GM21515 (cell line): Measurements from ENCODE around the gene TXLNG.
A peak's percentile ranks its signal among the peaks of the same experiment; 100 is the strongest.

Experiments
- ATAC-seq: cut with Tn5 transposase; IDR thresholded peaks from one replicate; pipeline ENCODE4 v1.9.1; 2021; ENCODE audit not compliant: unreplicated experiment

The TXLNG gene

DNA sequence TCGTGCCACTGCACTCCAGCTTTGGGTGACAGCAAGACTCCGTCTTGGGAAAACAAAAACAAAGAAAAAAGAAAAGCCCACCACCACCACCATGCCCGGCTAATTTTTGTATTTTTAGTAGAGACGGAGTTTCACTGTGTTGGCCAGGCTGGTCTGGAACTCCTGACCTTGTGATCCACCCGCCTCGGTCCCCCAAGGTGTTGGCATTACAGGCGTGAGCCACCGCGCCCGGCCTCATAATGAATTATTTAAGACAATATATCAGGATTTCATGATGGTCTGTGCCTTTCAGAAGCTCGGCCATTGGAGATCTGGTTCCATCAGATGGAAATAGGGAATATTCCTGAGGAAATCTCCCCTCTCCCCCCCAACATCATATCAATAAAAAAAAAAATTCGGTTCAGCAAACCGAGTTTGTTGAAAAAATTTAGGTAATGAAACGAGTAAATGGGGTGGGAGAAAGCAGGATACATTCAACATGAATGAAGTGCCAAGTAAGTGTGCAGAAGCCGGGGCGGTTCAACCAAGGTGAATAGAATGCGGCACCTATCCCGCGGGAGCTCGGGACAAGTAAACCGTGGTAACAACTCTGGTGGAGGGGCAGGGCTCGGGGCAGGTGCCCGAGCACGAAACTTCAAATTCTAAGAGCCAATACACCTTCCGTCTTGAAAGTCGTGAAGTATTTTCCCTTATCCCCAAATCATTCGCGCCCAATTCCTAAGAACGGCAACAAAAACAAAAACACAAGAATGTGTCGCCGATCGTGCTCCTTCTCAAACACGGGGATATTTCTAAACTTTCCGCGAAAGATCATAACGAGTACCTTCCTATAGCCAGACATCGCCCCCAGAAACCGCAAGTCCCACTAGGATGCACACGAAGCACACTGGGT lies 773 bp upstream of the TXLNG start:
- ATAC-seq: no peak

- ATAC-seq: peak; percentile 8
These were observed 797 bp downstream of the TXLNG start for GRCh38 chrX:16786791-16787735.

GRCh38 chrX:16788477-16788876 lies 2.2 kb downstream of the TXLNG start:
- ATAC-seq: no peak

DNA sequence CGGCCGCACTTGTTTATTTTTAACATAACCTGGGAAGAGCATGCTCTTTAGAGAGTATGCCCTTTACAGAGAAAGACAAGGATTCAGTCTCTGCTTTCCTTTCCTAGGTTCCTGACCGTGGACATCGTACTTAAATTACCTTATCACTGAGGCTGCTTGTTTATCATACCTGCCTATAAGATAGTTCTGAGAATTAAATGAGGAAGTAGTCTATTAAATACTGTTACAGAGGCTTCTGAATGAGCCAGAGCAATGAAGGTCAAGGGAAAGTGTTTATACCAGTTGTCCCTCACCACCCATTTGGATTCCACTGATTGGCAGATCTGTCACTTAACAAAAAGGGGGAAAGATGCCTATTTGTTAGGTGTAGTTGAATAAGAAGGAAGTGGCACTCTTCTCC lies 10.0 kb downstream of the TXLNG start:
- ATAC-seq: no peak

- no peak for ATAC-seq
These were observed 11.1 kb downstream of the TXLNG start for GRCh38 chrX:16797358-16797757.

DNA sequence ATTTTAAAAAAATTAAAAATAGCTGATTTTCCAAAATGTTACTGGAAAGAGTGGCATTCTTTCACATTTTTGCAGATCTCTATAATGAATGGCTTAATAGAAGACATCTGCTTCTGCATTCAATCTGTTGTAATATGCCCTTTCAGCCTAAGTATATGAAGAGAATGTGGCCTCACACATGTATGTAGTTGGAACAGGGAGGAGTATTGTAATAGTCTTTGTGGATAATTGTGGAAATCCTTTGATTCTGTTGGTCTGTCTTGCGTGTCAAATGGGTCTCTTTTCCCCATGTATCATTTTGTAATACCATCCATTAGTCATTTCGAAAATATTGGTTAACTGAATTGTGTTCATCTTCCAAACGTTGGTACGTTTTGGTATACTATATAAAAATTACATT lies 11.6 kb downstream of the TXLNG start:
- ATAC-seq: no peak

DNA sequence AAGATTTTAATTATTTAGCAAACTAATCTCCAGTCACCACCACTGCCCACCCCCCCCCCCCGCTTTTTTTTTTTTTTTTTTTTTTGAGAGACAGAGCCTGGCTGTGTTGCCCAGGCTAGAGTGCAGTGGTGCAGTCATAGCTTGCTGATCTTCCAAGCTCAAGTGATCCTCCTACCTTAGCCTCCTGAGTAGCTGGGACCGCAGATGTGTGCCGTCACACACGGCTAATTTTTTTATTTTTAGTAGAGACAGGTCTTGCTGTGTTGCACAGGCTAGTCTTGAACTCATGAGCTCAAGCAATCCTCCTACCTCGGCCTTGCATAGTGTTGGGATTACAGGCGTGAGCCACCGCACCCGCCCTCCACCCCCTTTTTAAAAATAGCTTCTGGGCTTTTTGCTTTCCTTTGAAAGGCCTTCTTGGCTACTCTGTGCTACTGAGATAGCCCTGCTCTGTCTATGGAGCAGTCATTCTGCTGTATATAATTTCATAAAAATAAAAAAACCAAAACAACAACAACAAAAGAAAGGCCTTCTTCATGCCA lies 18.7 kb downstream of the TXLNG start:
- no peak for ATAC-seq

DNA sequence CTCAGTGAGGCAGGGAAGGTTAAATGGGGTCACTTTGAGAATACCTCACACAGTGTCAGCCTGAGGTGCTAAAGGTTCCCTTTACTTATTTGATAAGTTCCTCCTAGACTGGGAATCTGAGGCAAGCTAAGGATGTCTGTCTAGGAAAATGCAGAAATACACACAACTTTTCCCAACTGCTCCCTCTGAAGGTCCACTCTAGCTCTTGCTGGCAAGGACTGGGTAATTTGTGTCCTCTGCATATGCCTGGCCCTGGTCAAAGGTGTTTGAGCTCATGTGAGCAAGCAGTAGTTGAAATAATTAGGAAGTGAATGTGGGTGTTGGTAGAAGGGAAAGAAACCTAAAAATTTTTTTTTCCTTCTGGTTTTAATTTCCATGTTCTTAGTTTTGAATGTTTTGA lies 21.3 kb downstream of the TXLNG start:
- ATAC-seq: no peak

DNA sequence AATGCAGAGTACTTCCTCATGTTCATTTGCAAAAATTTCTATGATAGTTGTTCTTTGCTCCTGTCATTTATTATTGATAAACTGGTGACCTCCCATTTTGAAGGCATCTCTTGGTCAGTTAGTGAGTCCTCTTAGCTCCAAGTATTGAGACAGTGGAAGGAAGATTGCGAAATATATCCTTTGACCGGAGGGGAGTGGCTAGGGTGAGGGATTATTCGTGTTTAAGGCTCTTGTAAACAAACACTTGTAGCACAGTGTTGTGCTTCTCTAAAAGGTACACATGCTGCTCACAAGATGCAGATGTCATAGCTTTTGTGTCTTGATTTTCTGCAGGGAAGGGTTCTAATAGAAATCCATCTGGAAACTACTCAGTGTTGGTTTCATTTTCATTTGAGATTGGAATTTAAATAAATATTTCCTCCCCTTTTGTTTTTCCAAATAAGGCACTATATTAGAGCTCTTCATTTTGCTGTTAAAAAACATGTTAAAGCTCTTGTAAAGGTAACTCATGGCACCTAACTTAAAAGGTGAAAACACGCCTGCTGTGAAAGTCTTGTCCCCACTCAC lies 21.8 kb downstream of the TXLNG start:
- no peak for ATAC-seq

GRCh38 chrX:16814597-16814996 lies 28.3 kb downstream of the TXLNG start:
- ATAC-seq: no peak

DNA sequence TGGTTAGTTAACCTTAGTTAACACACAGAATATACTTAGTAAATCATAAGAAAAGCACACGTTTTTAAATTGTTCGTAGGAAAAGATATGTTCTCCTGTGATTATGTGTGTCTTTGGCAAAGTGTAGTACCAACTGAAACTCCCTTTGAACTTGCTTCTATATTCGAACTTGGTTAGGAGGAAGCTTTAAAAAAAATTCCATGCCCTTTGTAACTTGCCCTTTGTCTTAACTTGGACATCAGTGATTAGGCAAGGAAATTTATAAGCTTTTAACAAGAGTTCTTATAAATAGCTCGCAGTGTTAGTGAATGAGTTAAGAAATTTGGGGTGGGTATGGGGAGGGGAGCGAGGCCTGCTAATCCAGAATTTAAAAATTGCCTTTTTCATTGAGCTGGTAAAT lies 33.4 kb downstream of the TXLNG start:
- ATAC-seq: no peak

- no peak for ATAC-seq
These were observed 36.5 kb downstream of the TXLNG start for GRCh38 chrX:16822723-16823122.

GRCh38 chrX:16825264-16826035 lies 39.2 kb downstream of the TXLNG start:
- no peak for ATAC-seq

DNA sequence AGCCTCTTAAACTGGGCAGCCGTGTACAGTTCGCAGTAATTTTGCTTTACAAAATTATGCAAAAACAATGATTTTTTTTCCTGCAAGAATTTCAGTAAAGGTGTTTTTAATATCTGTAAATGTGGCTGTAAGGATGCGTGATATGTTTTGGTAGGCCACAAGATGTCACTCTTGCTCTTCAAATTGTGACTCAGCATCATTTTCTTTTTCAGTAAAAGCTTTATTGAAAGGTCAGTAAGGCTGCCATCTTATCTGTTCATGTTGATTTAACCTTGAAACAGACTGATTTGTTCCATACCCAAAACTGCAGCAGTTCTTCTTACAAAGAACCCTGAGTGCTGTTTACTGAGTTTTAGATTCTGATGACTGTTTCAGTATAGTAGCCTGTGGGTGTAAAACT lies 39.9 kb downstream of the TXLNG start:
- no peak for ATAC-seq

GRCh38 chrX:16827225-16827624 lies 41.0 kb downstream of the TXLNG start:
- ATAC-seq: no peak

DNA sequence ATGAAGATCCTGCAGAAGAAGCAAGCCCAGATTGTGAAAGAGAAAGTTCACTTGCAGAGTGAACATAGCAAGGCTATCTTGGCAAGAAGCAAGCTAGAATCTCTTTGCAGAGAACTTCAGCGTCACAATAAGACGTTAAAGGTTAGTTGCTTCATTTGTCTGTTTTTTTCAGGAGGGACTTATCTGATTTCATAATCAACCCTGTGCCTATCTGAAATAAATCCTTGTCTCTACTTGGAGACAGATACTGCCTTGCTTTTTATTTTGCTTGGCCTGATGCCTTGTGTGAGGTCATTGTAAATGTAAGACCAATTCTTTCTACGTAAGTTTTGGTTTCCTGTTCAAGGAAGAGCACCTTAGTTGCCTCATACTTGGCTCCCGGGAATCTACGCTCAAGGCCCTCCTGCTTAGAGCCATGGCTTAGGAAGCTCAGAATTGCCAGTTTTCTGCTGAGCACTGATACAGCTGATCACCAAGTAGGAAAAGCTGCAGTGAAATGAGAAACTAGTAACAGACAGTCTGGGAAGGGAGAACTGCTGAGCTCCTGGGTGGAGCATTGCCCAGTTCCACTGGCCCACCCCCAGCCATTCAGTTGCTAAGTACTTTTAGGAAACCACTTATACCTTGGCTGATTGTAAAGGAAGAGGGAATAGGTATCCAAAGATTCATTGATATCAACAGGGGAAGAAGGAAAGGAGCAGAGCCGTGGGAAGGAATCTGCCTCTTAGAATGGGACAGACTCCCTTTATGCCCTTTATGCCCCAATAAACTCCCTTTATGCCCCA lies 42.0 kb downstream of the TXLNG start:
- no peak for ATAC-seq

DNA sequence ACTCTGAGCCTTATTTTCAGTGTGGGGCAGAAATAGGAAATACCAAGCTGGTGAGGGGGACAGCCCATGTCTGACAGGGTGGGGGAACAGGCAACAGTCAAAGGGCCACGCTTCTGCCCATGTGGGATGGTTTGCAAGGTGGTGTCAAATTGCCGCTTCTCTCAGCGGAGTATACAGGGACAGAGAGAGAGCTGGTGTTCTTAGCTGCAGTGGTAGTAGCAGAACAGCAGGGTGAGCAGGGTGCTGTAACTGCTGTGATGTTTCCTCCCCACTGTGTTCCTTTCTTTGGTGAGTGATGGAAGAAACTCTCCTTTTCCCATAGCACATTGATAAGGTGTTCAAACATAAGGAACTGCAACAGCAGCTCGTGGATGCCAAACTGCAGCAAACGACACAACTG lies 46.0 kb downstream of the TXLNG start:
- no peak for ATAC-seq

DNA sequence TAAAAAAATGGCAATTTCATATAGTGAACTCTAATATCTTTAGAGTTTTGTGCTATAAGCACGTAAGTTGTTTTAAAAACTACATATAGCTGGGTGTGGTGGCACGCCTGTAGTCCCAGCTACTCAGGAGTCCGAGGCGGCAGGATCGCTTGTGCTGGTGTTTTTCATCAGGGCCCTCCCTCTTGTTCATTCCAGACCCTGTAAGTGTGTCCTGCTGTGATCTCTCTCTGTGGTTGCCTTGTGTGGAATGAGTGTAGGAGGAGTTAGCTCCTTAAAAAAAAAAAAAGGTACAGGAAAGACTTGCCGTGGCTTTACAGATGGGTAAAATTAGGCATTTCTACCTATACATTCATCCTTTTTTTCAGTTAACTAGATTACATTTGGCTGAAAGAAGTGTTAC lies 48.5 kb downstream of the TXLNG start:
- no peak for ATAC-seq

GRCh38 chrX:16836371-16836770 lies 50.1 kb downstream of the TXLNG start:
- ATAC-seq: no peak
